H9 (cell line): ENCODE data around the gene MCFD2. TPM values are rescaled to one million over a fixed set of nuclear protein-coding genes. Genes with fewer than 3 reads are reported as not detected.

Experiments
- DNase-seq: peaks from one replicate; pipeline ENCODE4 v3.0.0-alpha.2; 2017
- H2AFZ ChIP-seq: one replicate; pipeline ENCODE4 v1.6.1; 2013; ENCODE audit warnings: mild to moderate bottlenecking, low read length, control low read depth, moderate library complexity
- H2AK5ac ChIP-seq: 2 replicates; pipeline ENCODE4 v1.6.1; 2013; ENCODE audit warnings: low read length, control low read depth, mixed read lengths; ENCODE audit not compliant: insufficient read length
- H2BK120ac ChIP-seq: one replicate; pipeline ENCODE4 v1.6.1; 2013; ENCODE audit warnings: low read depth, mild to moderate bottlenecking, low read length, control low read depth, inconsistent platforms; ENCODE audit not compliant: poor library complexity, severe bottlenecking
- H2BK12ac ChIP-seq: 2 replicates; pipeline ENCODE4 v1.6.1; 2013; ENCODE audit warnings: low read length, control low read depth, mixed read lengths, low read depth; ENCODE audit not compliant: insufficient read length
- H2BK15ac ChIP-seq: 2 replicates; pipeline ENCODE4 v1.6.1; 2013; ENCODE audit warnings: low read depth, low read length, control low read depth
- H2BK20ac ChIP-seq: one replicate; pipeline ENCODE4 v1.6.1; 2013; ENCODE audit warnings: low read depth, mild to moderate bottlenecking, low read length, control low read depth, inconsistent platforms; ENCODE audit not compliant: poor library complexity, severe bottlenecking
- H2BK5ac ChIP-seq: 2 replicates; pipeline ENCODE4 v1.6.1; 2013; ENCODE audit warnings: low read length, control low read depth, mixed read lengths; ENCODE audit not compliant: insufficient read length
- H3K14ac ChIP-seq: 2 replicates; pipeline ENCODE4 v1.6.1; 2013; ENCODE audit warnings: low read length, control low read depth; ENCODE audit not compliant: insufficient read depth
- H3K18ac ChIP-seq: 2 replicates; pipeline ENCODE4 v1.6.1; 2013; ENCODE audit warnings: low read depth, mild to moderate bottlenecking, mixed read lengths, low read length, control low read depth; ENCODE audit not compliant: insufficient read length
- H3K23ac ChIP-seq: 2 replicates; pipeline ENCODE4 v1.6.1; 2013; ENCODE audit warnings: low read length, control low read depth, mixed read lengths, low read depth; ENCODE audit not compliant: insufficient read length
- H3K23me2 ChIP-seq: 2 replicates; pipeline ENCODE4 v1.6.1; 2013; ENCODE audit warnings: low read depth, mild to moderate bottlenecking, mixed read lengths, low read length, control low read depth; ENCODE audit not compliant: insufficient read length, poor library complexity, severe bottlenecking
- H3K27ac ChIP-seq: 2 replicates; pipeline ENCODE4 v1.5.1; 2013; ENCODE audit warnings: low read length, control low read depth, mixed read lengths, low read depth; ENCODE audit not compliant: insufficient read length
- H3K27me3 ChIP-seq: 2 replicates; pipeline ENCODE4 v1.6.1; 2013; ENCODE audit warnings: low read length, control low read depth, inconsistent platforms; ENCODE audit not compliant: insufficient read depth
- H3K4ac ChIP-seq: 2 replicates; pipeline ENCODE4 v1.6.1; 2013; ENCODE audit warnings: low read depth, mild to moderate bottlenecking, control low read depth, inconsistent platforms, low read length, moderate library complexity
- H3K4me1 ChIP-seq: 2 replicates; pipeline ENCODE4 v1.6.1; 2013; ENCODE audit warnings: low read length, control low read depth, inconsistent platforms; ENCODE audit not compliant: insufficient read depth
- H3K4me2 ChIP-seq: 2 replicates; pipeline ENCODE4 v1.6.1; 2013; ENCODE audit warnings: low read length, control low read depth, mixed read lengths; ENCODE audit not compliant: insufficient read length, insufficient read depth
- H3K56ac ChIP-seq: 2 replicates; pipeline ENCODE4 v1.6.1; 2013; ENCODE audit warnings: low read depth, mild to moderate bottlenecking, mixed read lengths, low read length, control low read depth; ENCODE audit not compliant: insufficient read length
- H3K79me1 ChIP-seq: 2 replicates; pipeline ENCODE4 v1.6.1; 2013; ENCODE audit warnings: low read depth, mild to moderate bottlenecking, moderate library complexity, low read length, control low read depth, inconsistent platforms; ENCODE audit not compliant: insufficient read depth, poor library complexity, severe bottlenecking
- H3K79me2 ChIP-seq: 2 replicates; pipeline ENCODE4 v1.6.1; 2013; ENCODE audit warnings: low read length, control low read depth, inconsistent platforms; ENCODE audit not compliant: insufficient read depth
- H3K9ac ChIP-seq: 2 replicates; pipeline ENCODE4 v1.6.1; 2013; ENCODE audit warnings: low read length, control low read depth, mixed read lengths; ENCODE audit not compliant: insufficient read length; ENCODE audit errors: extremely low read depth
- H3K9me3 ChIP-seq: one replicate; pipeline ENCODE4 v1.6.1; 2013; ENCODE audit warnings: low read depth, low read length, inconsistent platforms; ENCODE audit not compliant: control insufficient read depth
- H3T11ph ChIP-seq: one replicate; pipeline ENCODE4 v1.6.1; 2013; ENCODE audit warnings: mild to moderate bottlenecking, low read length, control low read depth, inconsistent platforms
- H4K20me1 ChIP-seq: one replicate; pipeline ENCODE4 v1.6.1; 2013; ENCODE audit not compliant: control insufficient read depth, insufficient read length, insufficient read depth
- H4K5ac ChIP-seq: 2 replicates; pipeline ENCODE4 v1.6.1; 2013; ENCODE audit warnings: low read depth, mild to moderate bottlenecking, mixed read lengths, low read length, control low read depth; ENCODE audit not compliant: insufficient read length
- H4K8ac ChIP-seq: replicated peaks from 2 replicates; pipeline ENCODE4 v1.6.1; 2013; ENCODE audit warnings: low read length, control low read depth, mixed read lengths, low read depth; ENCODE audit not compliant: insufficient read length
- H4K91ac ChIP-seq: 2 replicates; pipeline ENCODE4 v1.6.1; 2013; ENCODE audit warnings: low read depth, mild to moderate bottlenecking, moderate library complexity, mixed read lengths, low read length, control low read depth; ENCODE audit not compliant: insufficient read length
- H3K27ac Mint-ChIP-seq, 3 experiments: 2 replicates in 2 of 3; 3 replicates in 1 of 3; pipeline ENCODE4 v1.8.0; 2020 to 2021; ENCODE audit warnings: mixed read lengths in 3 of 3, mild to moderate bottlenecking in 1 of 3, moderate library complexity in 1 of 3
- H3K27me3 Mint-ChIP-seq: 2 replicates; pipeline ENCODE4 v1.8.0; 2021; ENCODE audit warnings: low read depth, mild to moderate bottlenecking, moderate library complexity, mixed read lengths
- H3K36me3 Mint-ChIP-seq, 3 experiments: 2 replicates in 2 of 3; 3 replicates in 1 of 3; pipeline ENCODE4 v1.8.0; 2020 to 2021; ENCODE audit warnings: low read depth in 3 of 3, mixed read lengths in 3 of 3; ENCODE audit not compliant: insufficient read depth in 1 of 3
- H3K4me1 Mint-ChIP-seq, 2 experiments: 2 replicates each; pipeline ENCODE4 v1.8.0; 2020; ENCODE audit warnings: mixed read lengths in 2 of 2
- H3K4me3 Mint-ChIP-seq, 2 experiments: 2 replicates in 1 of 2; 3 replicates in 1 of 2; pipeline ENCODE4 v1.8.0; 2020 to 2021; ENCODE audit warnings: mild to moderate bottlenecking in 2 of 2, mixed read lengths in 2 of 2, moderate library complexity in 1 of 2
- H3K9me3 Mint-ChIP-seq, 2 experiments: 2 replicates in 1 of 2; 3 replicates in 1 of 2; pipeline ENCODE4 v1.8.0; 2020; ENCODE audit warnings: mild to moderate bottlenecking in 2 of 2, mixed read lengths in 2 of 2, moderate library complexity in 1 of 2
- total RNA-seq: library from RNA; stranded (reverse); gene quantifications from 2 replicates; pipeline ENCODE4 v1.2.1, GENCODE V29; 2021
- TF ChIP-seq, protein P1 (sequence below): fragments of 200-600 bp; sonication (generic); conservative IDR thresholded peaks from 3 replicates; pipeline ENCODE4 v1.8.0; 2021; ENCODE audit warnings: antibody characterized with exemption, mild to moderate bottlenecking

Gene MCFD2
- total RNA-seq, 1 experiment from 2014 or later: 64.6 TPM

DNA sequence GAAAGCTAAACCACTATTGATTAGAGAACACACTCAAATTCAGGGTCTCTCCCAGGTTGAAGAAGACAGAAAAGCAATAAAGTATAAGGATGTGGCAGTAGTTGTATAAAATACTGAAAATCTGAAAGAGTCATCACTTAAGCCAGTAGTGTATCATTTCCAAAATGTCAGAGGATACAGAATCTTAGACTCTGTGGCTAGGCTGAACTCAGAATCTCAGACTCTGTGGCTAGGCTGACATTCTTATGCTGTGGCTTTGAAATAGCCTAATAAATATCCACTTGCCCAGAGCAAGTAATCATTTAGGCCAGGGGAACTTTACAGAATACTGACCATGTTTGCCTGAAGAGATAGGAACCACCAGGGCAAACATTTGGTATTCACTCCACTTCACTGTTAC, 13.1 kb downstream of the MCFD2 start:
- Mint-ChIP-seq H3K9me3 (no peaks in the 10 kb centered on the region), H3K36me3 (peaks cover 10 to 35% (median 32%) of the 10 kb centered on the region in 3 experiments; a peak in 6 of 7 replicates), H3K4me3 (no peak overlapping the region), H3K27ac (no peak overlapping the region), H3K4me1 (peaks cover 3 to 8% of the 10 kb centered on the region in 2 experiments), H3K27me3 (no peaks in the 10 kb centered on the region)
- no peak overlapping the region for H3K18ac ChIP-seq
- no peaks in the 10 kb centered on the region for H3K4me1 ChIP-seq
- TF ChIP-seq, protein P1, sequence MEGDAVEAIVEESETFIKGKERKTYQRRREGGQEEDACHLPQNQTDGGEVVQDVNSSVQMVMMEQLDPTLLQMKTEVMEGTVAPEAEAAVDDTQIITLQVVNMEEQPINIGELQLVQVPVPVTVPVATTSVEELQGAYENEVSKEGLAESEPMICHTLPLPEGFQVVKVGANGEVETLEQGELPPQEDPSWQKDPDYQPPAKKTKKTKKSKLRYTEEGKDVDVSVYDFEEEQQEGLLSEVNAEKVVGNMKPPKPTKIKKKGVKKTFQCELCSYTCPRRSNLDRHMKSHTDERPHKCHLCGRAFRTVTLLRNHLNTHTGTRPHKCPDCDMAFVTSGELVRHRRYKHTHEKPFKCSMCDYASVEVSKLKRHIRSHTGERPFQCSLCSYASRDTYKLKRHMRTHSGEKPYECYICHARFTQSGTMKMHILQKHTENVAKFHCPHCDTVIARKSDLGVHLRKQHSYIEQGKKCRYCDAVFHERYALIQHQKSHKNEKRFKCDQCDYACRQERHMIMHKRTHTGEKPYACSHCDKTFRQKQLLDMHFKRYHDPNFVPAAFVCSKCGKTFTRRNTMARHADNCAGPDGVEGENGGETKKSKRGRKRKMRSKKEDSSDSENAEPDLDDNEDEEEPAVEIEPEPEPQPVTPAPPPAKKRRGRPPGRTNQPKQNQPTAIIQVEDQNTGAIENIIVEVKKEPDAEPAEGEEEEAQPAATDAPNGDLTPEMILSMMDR: no peak
- no peak overlapping the region for H3K9ac ChIP-seq
- no peaks in the 10 kb centered on the region for H3K79me1 ChIP-seq
- no peak for DNase-seq
- no peak overlapping the region for H2BK15ac ChIP-seq
- no peaks in the 10 kb centered on the region for H4K20me1 ChIP-seq
- H3K4ac ChIP-seq: no peak overlapping the region
- H3K14ac ChIP-seq: no peak overlapping the region
- no peak overlapping the region for H2BK12ac ChIP-seq
- H4K8ac ChIP-seq: no peak overlapping the region
- H3K56ac ChIP-seq: no peak overlapping the region
- H3K27ac ChIP-seq: no peak overlapping the region
- no peak overlapping the region for H4K91ac ChIP-seq
- no peaks in the 10 kb centered on the region for H3K23me2 ChIP-seq
- no peak overlapping the region for H2BK20ac ChIP-seq
- no peak overlapping the region for H3K23ac ChIP-seq
- no peaks in the 10 kb centered on the region for H3K27me3 ChIP-seq
- no peak overlapping the region for H2AFZ ChIP-seq
- no peak overlapping the region for H3T11ph ChIP-seq
- no peak overlapping the region for H2BK120ac ChIP-seq
- H3K9me3 ChIP-seq: no peaks in the 10 kb centered on the region
- H3K4me2 ChIP-seq: no peak overlapping the region
- no peaks in the 10 kb centered on the region for H3K79me2 ChIP-seq
- H2BK5ac ChIP-seq: no peak overlapping the region
- no peak overlapping the region for H4K5ac ChIP-seq
- H2AK5ac ChIP-seq: no peak overlapping the region
